ENCODE data around the gene GRIK2.

Gene GRIK2

DNA sequence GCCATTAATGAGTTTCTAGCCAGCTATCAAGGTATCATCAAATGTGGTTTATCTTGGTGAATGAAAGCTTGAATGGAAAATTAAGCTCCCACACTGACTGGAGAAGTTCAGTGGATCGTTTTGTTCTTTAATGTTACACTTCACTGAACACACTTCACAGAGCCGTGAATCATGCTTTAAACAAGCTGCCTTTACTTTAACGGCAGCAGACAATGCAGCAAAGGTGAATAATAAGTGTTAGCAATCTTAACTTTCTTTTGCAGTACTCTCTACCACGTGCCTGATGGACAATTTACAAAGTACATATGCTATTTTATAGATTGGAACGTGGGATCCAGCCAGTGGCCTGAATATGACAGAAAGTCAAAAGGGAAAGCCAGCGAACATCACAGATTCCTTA, 424.5 kb downstream of the GRIK2 start:
- no peak for DNase-seq (ENCODE audit: low read depth)
- TF ChIP-seq, protein P1, sequence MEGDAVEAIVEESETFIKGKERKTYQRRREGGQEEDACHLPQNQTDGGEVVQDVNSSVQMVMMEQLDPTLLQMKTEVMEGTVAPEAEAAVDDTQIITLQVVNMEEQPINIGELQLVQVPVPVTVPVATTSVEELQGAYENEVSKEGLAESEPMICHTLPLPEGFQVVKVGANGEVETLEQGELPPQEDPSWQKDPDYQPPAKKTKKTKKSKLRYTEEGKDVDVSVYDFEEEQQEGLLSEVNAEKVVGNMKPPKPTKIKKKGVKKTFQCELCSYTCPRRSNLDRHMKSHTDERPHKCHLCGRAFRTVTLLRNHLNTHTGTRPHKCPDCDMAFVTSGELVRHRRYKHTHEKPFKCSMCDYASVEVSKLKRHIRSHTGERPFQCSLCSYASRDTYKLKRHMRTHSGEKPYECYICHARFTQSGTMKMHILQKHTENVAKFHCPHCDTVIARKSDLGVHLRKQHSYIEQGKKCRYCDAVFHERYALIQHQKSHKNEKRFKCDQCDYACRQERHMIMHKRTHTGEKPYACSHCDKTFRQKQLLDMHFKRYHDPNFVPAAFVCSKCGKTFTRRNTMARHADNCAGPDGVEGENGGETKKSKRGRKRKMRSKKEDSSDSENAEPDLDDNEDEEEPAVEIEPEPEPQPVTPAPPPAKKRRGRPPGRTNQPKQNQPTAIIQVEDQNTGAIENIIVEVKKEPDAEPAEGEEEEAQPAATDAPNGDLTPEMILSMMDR (IDR thresholded peaks at IDR 0.05; ENCODE audit: low read depth, low read length, missing control alignments), result no peak
- no peak overlapping the region for H3K4me3 ChIP-seq (ENCODE audit: low read depth, low read length)

DNA sequence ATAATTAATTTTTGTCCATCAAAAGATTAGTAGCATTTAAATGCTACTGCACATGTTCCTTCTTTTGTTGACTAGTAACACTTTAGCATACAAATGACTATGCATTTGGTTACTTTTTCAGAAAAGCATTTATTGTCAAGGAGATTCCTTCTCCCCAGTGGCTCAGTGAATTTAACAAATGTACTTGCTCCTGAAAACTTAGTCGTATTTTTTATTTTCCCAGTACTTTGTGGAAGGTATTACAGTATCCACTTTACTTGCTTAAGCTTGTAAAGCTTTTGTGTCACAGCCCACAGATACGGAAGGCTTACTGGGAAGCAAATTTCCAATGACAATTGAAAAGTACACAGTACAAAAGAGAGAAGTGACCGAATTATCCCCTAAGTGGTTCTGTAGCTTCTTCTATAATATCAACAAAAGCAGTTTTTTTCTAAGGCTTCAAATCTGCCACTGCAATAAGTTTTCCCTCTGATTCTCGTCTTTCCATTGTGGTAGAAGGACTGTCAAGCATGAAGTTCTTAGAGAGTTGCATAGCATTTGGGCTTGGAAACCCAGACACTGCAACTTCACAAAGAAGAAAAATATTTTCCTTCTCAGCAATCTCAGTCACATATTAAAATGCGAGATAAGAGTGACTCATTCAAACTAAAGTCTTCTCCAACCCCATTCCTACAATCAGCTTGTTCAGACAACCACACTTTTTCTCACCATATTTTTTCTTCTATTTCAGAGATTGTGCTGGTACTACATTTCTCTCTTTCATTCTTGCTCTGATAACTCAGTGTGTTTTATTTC, 431.2 kb downstream of the GRIK2 start:
- TF ChIP-seq, protein P1 (IDR thresholded peaks at IDR 0.05; ENCODE audit: low read depth, low read length, missing control alignments), result no peak
- no peak for DNase-seq (ENCODE audit: low read depth)
- H3K4me3 ChIP-seq (ENCODE audit: low read depth, low read length), result no peak overlapping the region

DNA sequence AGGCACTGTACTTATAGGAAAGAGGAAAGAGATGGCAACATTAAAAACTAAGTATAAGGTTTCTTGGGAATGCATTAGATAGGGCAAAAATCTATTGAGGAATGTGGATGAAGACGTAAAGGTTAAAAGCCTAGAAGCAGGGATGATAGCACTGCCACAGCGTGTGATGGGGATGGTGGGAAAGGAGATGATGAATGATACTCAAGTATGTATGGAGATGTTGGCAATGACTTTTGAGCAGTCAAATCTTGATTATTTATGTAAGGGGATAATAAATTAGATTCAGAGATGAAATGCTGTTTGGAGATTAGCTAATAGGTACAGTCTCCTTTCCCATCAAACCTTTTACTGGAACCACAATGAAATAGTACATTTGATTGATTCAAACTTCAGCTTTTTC, 432.8 kb downstream of the GRIK2 start:
- TF ChIP-seq, protein P1 (IDR thresholded peaks at IDR 0.05; ENCODE audit: low read depth, low read length, missing control alignments), result no peak
- H3K4me3 ChIP-seq (ENCODE audit: low read depth, low read length), result no peak overlapping the region
- DNase-seq (ENCODE audit: low read depth), result no peak

DNA sequence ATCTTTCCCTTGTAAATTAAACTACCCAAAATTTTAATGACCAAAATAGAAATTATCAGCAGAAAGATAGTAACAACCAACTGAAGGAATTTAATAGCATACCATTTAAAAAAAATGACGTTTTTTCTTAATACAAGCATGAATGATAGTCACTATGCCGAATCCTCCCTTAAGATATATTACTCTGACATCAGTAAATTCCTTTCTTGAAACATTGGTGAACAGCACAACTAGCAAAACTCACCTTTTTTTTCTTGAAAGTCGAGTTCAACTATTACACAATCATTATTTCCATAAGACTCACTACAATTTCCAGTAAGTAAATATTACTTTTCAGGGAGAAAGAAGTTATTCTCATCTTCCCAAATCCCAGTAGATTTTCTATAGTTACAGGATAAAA, 433.2 kb downstream of the GRIK2 start:
- H3K4me3 ChIP-seq (ENCODE audit: low read depth, low read length), result no peak overlapping the region
- TF ChIP-seq, protein P1 (IDR thresholded peaks at IDR 0.05; ENCODE audit: low read depth, low read length, missing control alignments), result no peak
- DNase-seq (ENCODE audit: low read depth), result no peak

DNA sequence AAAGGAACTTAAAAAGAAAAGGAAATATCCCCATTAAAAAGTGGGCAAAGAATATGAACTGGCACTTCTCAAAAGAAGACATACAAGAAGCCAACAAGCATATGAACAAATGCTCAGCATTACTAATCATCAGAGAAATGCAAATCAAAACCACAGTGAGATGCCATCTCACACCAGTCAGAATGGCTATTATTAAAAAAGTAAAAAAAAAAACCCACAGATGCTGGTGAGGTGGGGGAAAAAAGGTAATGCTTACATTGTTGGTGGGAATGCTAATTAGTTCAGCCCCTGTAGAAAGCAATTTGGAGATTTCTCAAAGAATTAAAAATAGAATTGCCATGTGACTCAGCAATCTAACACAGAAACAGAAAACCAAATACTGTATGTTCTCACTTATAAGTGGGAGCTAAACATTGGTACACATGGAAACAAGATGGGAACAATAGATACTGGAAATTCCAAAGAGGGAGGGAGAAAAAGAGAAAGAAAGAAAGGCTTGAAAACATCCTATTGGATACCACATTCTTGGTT, 437.1 kb downstream of the GRIK2 start:
- no peak for DNase-seq (ENCODE audit: low read depth)
- TF ChIP-seq, protein P1 (IDR thresholded peaks at IDR 0.05; ENCODE audit: low read depth, low read length, missing control alignments), result no peak
- no peak overlapping the region for H3K4me3 ChIP-seq (ENCODE audit: low read depth, low read length)

DNA sequence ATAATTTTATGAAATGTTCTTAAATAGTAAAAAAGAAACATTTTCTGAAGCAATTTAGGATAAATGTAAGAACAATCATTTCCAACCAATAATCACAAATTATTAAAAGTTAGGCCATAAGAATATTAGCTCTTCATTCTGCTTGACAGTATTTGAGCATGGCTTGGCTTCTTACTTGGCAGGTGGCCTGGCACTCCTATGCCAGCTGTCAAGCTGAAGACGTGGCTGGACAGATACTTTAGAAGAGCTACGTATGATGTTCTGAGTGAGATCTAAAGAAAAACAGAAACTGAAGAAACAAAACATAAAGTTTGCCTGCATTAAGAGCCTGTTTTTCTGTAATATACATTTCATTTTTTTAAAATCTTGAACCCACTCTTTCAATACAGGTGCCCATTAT, 438.9 kb downstream of the GRIK2 start:
- no peak for DNase-seq (ENCODE audit: low read depth)
- H3K4me3 ChIP-seq (ENCODE audit: low read depth, low read length), result no peak overlapping the region
- TF ChIP-seq, protein P1 (IDR thresholded peaks at IDR 0.05; ENCODE audit: low read depth, low read length, missing control alignments), result no peak

DNA sequence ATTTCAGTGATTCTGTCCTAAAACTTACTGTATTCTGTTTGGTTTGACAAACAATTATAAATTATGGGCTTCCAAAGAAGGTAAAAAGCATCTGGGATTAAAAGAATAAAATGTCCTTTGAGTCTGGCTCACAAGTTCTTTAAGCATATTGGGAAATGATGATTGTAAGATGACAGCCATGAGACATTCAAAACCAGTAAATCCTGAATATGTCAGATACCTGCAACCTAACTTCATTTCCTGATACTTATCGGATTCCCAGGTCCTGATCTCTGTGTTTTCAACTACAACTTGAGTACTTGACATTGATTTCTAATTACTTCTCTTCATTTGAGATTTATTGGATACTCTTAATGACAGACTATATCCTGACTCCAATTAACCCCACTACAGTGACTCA, 446.6 kb downstream of the GRIK2 start:
- H3K4me3 ChIP-seq (ENCODE audit: low read depth, low read length), result no peak overlapping the region
- TF ChIP-seq, protein P1 (IDR thresholded peaks at IDR 0.05; ENCODE audit: low read depth, low read length, missing control alignments), result no peak
- DNase-seq (ENCODE audit: low read depth), result no peak

All from GM12864 (cell line).